ENCODE results near the gene SYCP2. TPM values are rescaled to one million over a fixed set of nuclear protein-coding genes. Genes with fewer than 3 reads are reported as not detected.

The SYCP2 gene
- polyA plus RNA-seq, 1 donor (not counting 4 experiments of a cell fraction or from before 2014, with no cell fraction given) = 0.12 TPM

DNA sequence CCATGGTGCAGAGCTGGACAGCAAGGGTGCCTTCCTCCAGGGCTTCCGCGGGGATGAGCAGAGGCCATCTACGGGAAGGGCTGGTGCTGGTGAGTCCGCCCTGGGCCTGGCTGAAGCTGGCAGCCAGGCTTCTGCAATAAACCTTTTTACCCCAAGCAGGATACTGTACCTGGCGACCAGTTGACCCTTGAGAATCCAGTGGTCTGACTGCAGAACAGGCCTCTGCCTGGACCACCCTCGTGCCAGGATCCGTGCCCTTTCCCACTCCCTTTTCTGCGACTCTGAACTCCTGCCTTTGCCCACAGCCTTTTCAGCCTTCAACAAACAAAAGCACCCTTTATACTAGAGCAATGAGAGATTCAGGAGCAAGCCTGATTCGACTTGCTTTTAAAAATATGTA, 43.6 kb upstream of the SYCP2 start:
- dilution Hi-C loops (cut with MboI; ENCODE audit: extremely low pct_ligation_motif_present, low sequenced_read_pairs) = no loop called here
- Histone ChIP-seq H4K20me1 (ENCODE audit: control insufficient read depth, extremely low read depth, insufficient read depth, low read length) (no peaks in the 10 kb centered on the region), H3K79me2 (ENCODE audit: control insufficient read depth, insufficient read depth, low read length) (no peaks in the 10 kb centered on the region), H3K27me3 (ENCODE audit: control insufficient read depth, extremely low read depth, insufficient read depth, low read length) (no peaks in the 10 kb centered on the region), H3K36me3 (ENCODE audit: control insufficient read depth in 2 of 2, extremely low read depth in 1 of 2, insufficient read depth in 2 of 2, low read length in 2 of 2) (no peaks in the 10 kb centered on the region), H3K9me3 (ENCODE audit: control insufficient read depth, low read depth, low read length) (no peaks in the 10 kb centered on the region), H3K4me2 (ENCODE audit: control insufficient read depth, extremely low read depth, insufficient read depth, low read depth, low read length) (no peak overlapping the region), H3K9ac (ENCODE audit: control insufficient read depth, extremely low read depth, insufficient read depth, low read length) (no peak overlapping the region), H3K4me1 (ENCODE audit: control insufficient read depth, extremely low read depth, insufficient read depth, low read length) (peaks cover 12% of the 10 kb centered on the region), H3K27ac (ENCODE audit: control insufficient read depth, insufficient read depth, low read length) (no peak overlapping the region), H2AFZ (ENCODE audit: control insufficient read depth, low read length) (no peak overlapping the region), H3K9me1 (ENCODE audit: control insufficient read depth, extremely low read depth, insufficient read depth, low read length) (no peaks in the 10 kb centered on the region), H3K4me3 (ENCODE audit: control insufficient read depth in 2 of 3, extremely low read depth in 1 of 3, insufficient read depth in 2 of 3, low read depth in 1 of 3, low read length in 3 of 3) (no peak overlapping the region)
- FAIRE-seq (no peak), DNase-seq (ENCODE audit: low read depth, low spot score) (no peak)
- TF ChIP-seq EZH2 (IDR thresholded peaks at IDR 0.05; ENCODE audit: low read length) = no peak
- TF ChIP-seq, protein P1, sequence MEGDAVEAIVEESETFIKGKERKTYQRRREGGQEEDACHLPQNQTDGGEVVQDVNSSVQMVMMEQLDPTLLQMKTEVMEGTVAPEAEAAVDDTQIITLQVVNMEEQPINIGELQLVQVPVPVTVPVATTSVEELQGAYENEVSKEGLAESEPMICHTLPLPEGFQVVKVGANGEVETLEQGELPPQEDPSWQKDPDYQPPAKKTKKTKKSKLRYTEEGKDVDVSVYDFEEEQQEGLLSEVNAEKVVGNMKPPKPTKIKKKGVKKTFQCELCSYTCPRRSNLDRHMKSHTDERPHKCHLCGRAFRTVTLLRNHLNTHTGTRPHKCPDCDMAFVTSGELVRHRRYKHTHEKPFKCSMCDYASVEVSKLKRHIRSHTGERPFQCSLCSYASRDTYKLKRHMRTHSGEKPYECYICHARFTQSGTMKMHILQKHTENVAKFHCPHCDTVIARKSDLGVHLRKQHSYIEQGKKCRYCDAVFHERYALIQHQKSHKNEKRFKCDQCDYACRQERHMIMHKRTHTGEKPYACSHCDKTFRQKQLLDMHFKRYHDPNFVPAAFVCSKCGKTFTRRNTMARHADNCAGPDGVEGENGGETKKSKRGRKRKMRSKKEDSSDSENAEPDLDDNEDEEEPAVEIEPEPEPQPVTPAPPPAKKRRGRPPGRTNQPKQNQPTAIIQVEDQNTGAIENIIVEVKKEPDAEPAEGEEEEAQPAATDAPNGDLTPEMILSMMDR (optimal IDR thresholded peaks at IDR 0.05 in 1 of 3, IDR thresholded peaks at IDR 0.05 in 1 of 3, conservative IDR thresholded peaks at IDR 0.05 in 1 of 3; ENCODE audit: extremely low read depth in 1 of 3, insufficient read depth in 2 of 3, low read length in 3 of 3) = no peak

DNA sequence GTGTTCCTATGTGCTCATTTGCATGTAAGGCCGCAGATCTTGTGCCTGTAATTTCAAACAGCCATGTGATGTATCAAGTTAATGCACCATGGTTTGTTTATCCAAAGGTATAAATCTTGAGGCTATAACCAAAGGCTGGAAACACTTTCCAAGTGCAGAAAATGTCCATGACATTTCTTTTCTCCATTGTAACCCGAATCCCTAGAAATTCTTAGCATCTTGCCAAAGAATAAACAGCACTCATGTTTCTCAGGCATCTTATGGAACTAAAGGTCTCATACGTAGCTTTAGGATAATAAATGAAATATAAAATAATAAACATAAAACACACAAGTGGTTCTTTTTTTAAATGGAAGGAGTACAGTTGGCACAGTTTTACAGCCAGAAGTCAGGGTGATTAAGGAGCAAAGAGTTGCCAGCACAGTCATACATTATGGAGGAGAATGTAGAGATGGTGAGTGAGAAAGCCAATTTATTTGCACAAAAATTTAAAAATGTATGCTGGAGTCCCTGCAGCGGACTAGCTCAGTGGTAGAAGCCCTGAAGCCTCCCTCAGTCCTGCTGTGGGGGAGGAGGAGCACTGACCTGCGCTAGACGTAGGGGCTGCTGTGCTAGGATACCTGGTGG, 42.8 kb upstream of the SYCP2 start:
- no peak overlapping the region for H3K27ac ChIP-seq (ENCODE audit: control insufficient read depth, insufficient read depth, low read length)
- no peak for FAIRE-seq

More for the DNA sequence above, 42.8 kb upstream of the SYCP2 start:
- TF ChIP-seq, protein P1 (optimal IDR thresholded peaks at IDR 0.05 in 1 of 3, IDR thresholded peaks at IDR 0.05 in 1 of 3, conservative IDR thresholded peaks at IDR 0.05 in 1 of 3; ENCODE audit: extremely low read depth in 1 of 3, insufficient read depth in 2 of 3, low read length in 3 of 3) = no peak
- no peak for TF ChIP-seq EZH2 (IDR thresholded peaks at IDR 0.05; ENCODE audit: low read length)
- Histone ChIP-seq H3K4me1 (ENCODE audit: control insufficient read depth, extremely low read depth, insufficient read depth, low read length) (peaks cover 20% of the 10 kb centered on the region), H3K9me1 (ENCODE audit: control insufficient read depth, extremely low read depth, insufficient read depth, low read length) (no peaks in the 10 kb centered on the region), H2AFZ (ENCODE audit: control insufficient read depth, low read length) (no peak overlapping the region), H4K20me1 (ENCODE audit: control insufficient read depth, extremely low read depth, insufficient read depth, low read length) (no peaks in the 10 kb centered on the region), H3K4me3 (ENCODE audit: control insufficient read depth in 2 of 3, extremely low read depth in 1 of 3, insufficient read depth in 2 of 3, low read depth in 1 of 3, low read length in 3 of 3) (no peak overlapping the region), H3K79me2 (ENCODE audit: control insufficient read depth, insufficient read depth, low read length) (no peaks in the 10 kb centered on the region), H3K36me3 (ENCODE audit: control insufficient read depth in 2 of 2, extremely low read depth in 1 of 2, insufficient read depth in 2 of 2, low read length in 2 of 2) (no peaks in the 10 kb centered on the region), H3K9me3 (ENCODE audit: control insufficient read depth, low read depth, low read length) (no peaks in the 10 kb centered on the region), H3K27me3 (ENCODE audit: control insufficient read depth, extremely low read depth, insufficient read depth, low read length) (no peaks in the 10 kb centered on the region), H3K9ac (ENCODE audit: control insufficient read depth, extremely low read depth, insufficient read depth, low read length) (no peak overlapping the region), H3K4me2 (ENCODE audit: control insufficient read depth, extremely low read depth, insufficient read depth, low read depth, low read length) (no peak overlapping the region)
- dilution Hi-C loops (cut with MboI; ENCODE audit: extremely low pct_ligation_motif_present, low sequenced_read_pairs) = no loop called here
- DNase-seq (ENCODE audit: low read depth, low spot score) = no peak

Data from keratinocyte (primary cell).